Activated CD4-positive, alpha-beta T cell treated with anti-CD3 and anti-CD28 coated beads, Interleukin-2, amount 50 U/mL, for 1 hour (primary cell): ENCODE results near the gene OCLN.
"Not testable (repeated sequence)": the region's sequence is repeated elsewhere in the genome, so short reads cannot be mapped to it uniquely, and the experiment has no call there.

Experiments used
- DNase-seq: peaks from one replicate; pipeline ENCODE4 v3.0.0-alpha.2; 2020

The OCLN gene

DNA sequence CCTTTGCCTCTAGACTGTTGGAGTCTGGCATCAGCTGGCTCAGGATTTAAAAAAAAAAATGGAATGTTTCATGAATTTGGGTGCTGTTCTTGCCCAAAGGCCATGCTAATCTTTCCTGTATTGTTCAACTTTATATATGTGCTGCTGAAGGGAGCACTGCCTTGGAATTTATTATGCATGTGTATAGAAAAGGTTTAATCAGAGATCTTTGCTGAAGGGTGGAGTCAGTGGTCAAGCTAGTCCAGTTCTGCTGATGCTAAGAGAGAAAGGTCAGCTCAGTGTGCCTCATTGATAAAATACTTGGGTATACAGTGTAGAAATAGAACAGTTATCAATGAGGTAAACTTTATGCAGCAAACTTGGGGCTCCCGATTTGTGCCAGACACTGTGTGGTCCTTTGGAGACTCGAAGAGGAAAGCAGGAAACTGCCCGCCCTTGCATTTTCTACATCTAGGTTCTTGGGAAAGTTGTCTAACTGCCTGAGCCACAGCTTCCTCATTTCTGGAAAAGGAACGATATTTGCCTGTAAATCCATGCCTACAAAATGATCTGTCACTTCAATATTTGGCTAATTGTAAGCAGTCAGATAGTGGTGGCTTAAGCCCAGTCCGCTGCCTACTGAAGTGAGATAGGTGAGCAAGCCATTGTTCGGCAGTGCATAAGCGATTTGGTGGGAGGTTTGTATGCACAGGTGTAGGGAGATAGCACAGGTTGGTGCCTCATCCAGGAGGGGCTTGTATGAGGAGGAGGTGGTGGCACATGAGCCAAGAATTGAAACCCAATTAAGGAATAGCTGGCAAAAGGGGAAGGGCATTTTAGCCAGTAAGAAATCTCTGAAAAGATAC is 38.2 kb downstream of the OCLN start:
- no peak for DNase-seq

- DNase-seq, result no peak
These were observed 38.8 kb downstream of the OCLN start for GRCh38 chr5:69531406-69531801.

- DNase-seq, result not testable (repeated sequence)
These were observed 45.3 kb downstream of the OCLN start for GRCh38 chr5:69537911-69538310.

- DNase-seq, result not testable (repeated sequence)
These were observed 46.1 kb downstream of the OCLN start for GRCh38 chr5:69538735-69539134.

- DNase-seq, result not testable (repeated sequence)
These were observed 48.8 kb downstream of the OCLN start for GRCh38 chr5:69541347-69541746.

GRCh38 chr5:69542838-69543618 is 50.4 kb downstream of the OCLN start:
- DNase-seq, result not testable (repeated sequence)

- DNase-seq, result not testable (repeated sequence)
These were observed 52.0 kb downstream of the OCLN start for GRCh38 chr5:69544602-69545001.

GRCh38 chr5:69559908-69560330 is 67.3 kb downstream of the OCLN start, which contains the start of gene GTF2H2C:
Gene GTF2H2C, plus strand, starts transcription at chr5:69560191. Its CDS starts 4,942 bp downstream, at chr5:69565133.
- DNase-seq, result peak; percentile 70

- DNase-seq, result not testable (repeated sequence)
These were observed 68.2 kb downstream of the OCLN start for GRCh38 chr5:69560587-69561431.

- DNase-seq, result not testable (repeated sequence)
These were observed 73.6 kb downstream of the OCLN start for GRCh38 chr5:69566172-69566571.

DNA sequence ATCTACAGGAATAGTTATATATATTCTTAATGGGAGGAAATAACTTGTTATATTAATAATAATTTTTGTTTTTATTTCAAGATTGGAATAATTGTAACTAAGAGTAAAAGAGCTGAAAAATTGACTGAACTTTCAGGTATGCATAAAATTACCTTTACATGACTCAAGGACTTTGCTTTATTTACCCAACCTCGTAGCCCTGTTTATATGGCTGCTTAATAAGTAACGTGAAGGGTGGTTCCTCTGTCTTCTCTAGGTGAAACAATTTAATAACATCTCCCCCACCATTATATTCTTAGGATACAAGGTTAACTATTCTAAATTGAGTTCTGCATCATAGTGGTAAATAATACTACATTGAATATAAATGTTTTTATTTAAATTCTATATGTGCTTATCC is 75.5 kb downstream of the OCLN start:
- not testable (repeated sequence) for DNase-seq

- not testable (repeated sequence) for DNase-seq
These were observed 90.8 kb downstream of the OCLN start for GRCh38 chr5:69583356-69583755.

DNA sequence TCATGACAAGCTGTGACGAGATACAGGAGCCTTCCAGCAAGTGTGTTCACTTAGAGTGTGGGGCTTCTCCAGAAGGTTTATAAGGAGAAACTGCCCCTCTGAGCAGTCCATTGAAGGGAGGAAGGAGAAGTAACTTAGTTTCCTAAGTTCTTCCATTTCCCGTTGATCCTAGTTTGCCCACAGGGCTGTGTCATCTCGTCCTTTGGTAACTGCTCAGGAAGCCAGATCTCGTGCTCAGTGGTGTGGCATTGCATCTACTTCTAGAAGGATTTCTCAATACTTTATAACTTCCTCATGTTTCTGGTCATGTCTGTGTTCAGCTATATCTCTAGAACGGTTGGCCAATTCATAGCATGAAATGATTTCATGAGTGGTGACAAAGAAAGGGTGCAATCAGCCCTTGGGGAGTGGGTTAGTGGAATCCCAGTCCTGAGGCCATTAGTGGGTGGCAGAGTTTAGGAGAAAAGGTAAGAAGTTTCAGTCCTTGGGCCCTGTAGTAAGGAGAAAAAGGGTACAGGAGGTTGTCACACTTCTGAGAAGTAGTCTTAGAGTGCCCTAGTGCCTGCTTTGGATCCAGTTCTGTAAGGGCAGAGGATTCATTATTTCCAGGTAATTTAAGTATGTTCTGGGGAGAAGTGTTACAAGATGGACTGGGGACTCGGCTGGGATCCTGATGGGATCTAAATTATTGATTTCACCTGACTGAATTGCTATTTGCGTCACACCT is 103.7 kb downstream of the OCLN start:
- not testable (repeated sequence) for DNase-seq

DNA sequence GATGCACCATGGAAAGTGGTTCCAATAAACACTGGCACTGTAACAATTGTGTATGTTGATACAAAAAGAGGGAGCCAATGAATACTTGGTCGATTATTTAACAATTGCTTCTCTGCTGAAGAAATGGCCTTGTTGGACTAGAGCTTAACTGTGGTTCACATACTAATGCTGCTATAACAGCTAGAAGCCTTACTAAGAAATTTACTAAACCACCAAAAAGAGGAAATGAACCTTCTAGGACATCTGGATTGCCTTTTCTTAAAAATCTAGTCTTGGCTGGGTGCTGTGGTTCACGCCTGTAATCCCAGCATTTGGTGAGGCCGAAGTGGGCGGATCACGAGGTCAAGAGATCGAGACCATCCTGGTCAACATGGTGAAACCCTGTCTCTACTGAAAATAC is 109.4 kb downstream of the OCLN start:
- DNase-seq, result not testable (repeated sequence)

- DNase-seq, result not testable (repeated sequence)
These were observed 114.2 kb downstream of the OCLN start for GRCh38 chr5:69606839-69607238.
